Superior temporal gyrus (tissue), 1 donor: Measurements from ENCODE around the gene PARD6A.

Experiments used
- DNase-seq: peaks from one replicate; pipeline ENCODE4 v3.0.0-alpha.2; 2016; ENCODE audit errors: extremely low spot score

The PARD6A gene, protein sequence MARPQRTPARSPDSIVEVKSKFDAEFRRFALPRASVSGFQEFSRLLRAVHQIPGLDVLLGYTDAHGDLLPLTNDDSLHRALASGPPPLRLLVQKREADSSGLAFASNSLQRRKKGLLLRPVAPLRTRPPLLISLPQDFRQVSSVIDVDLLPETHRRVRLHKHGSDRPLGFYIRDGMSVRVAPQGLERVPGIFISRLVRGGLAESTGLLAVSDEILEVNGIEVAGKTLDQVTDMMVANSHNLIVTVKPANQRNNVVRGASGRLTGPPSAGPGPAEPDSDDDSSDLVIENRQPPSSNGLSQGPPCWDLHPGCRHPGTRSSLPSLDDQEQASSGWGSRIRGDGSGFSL

DNA sequence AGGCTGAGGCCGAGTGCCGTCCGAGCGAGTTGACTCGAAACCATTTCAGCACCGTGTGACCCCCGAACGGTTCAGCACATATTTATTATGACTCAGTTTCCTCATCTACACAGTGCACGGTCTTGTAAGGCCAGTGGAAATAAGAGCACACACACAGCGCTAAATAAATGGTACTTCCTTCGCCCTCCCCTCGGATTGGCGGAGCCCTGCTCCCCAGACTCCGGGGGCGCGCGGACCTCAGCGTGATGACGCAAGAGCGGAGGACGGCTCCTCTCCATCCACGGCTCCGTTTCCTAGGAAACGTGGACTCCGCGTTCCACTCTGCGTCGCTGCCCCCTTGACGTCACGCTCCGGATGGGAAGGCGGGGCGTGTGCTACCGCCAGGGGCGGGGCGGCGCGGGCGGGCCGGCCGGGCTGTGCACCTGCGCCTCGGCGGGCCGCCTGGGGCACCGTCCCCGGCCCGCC, at the start of gene PARD6A:
Gene PARD6A (plus strand): TSS at position 397 of the 465 bp plus-strand sequence. CDS start 79 bp downstream, outside the sequence.
- DNase-seq = peak; percentile 98

- DNase-seq = no peak
These were observed 47.0 kb upstream of the PARD6A start for GRCh38 chr16:67613808-67614207.

DNA sequence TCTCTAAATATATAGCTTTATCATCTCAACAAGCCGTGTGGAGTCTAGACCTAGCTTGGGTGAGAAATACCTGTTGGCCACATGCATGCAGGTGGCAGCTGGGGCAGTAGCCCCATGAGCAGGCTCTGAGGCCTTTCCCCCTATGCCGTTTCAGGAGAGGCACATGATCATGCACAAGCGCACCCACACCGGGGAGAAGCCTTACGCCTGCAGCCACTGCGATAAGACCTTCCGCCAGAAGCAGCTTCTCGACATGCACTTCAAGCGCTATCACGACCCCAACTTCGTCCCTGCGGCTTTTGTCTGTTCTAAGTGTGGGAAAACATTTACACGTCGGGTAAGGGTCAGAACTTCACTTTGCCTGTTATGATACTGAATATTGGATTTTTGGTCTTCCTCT, 32.5 kb upstream of the PARD6A start:
- DNase-seq = no peak

GRCh38 chr16:67632415-67633172, 28.2 kb upstream of the PARD6A start:
- DNase-seq = peak; percentile 73

GRCh38 chr16:67636713-67637112, 24.0 kb upstream of the PARD6A start:
- DNase-seq = peak; percentile 37

DNA sequence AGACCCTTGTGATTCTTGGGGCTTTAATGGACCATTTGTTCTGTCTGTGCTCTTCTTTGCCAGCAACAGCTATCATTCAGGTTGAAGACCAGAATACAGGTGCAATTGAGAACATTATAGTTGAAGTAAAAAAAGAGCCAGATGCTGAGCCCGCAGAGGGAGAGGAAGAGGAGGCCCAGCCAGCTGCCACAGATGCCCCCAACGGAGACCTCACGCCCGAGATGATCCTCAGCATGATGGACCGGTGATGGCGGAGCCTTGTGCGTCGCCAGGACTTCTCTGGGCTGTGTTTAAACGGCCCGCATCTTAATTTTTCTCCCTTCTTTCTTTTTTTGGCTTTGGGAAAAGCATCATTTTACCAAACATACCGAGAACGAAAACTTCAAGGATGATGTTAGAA, 23.1 kb upstream of the PARD6A start:
- DNase-seq = no peak

DNA sequence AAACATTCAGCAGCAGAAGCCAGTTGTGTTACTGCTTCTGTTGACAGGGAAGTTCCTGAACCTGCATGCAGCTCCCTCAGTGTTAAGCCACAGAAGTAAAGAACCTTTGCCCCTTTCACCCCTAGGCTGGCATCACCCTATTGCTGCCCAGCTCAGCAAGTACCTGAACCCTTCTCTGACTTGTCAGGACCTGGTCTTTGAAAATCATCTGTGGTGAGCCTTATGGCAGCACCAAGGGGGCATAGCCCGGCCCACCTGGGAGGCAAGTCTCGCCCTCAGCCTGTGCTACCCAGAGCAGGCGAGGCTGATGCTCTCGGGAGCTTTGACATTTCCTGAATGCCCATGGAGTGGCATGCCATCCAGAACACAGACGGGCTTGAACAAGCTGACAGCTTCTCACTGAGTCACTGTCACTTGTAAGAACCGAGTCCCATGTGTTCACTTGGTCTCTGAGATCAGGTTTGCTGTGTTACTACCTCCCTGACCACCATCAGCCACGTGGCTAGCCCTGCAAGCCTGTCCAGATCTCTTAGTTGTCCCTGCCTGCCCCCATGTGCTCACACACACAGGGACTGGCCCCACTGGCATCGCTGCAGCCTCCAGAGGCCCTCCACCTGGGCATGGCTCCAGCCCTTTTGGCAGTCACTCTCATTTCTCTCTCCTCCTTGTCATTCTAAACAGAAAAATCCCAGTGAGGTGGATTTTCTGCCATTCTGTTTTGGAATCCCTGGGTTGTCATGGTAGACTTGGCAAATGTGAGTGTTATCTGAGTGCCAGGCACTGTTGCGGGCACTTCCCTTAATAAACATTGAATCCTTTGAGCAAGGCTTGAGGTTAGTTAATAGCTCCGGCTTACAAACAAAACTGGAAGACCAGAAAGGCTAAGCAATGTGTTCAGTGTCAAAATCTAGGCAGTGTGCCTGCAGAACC, 18.7 kb upstream of the PARD6A start:
- DNase-seq = peak; percentile 69

DNA sequence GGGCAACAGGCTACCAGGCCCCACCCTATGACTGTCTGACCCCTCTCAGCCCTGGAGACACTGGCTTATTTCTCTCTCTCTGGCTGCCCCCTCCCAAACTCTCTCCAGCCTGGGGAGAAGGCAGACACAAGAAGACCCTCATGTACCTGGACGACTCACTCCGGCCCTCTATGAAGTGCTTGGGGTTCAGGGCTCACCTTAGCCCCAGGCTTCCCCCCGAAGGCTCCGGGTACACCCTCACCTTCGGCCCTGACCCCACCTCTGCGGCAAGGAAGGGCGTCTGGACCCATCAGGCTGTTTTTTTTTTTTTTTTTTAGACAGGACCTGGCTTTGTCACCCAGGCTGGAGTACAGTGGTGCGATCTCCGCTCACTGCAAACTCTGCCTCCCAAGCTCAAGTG, 16.7 kb upstream of the PARD6A start:
- no peak for DNase-seq

DNA sequence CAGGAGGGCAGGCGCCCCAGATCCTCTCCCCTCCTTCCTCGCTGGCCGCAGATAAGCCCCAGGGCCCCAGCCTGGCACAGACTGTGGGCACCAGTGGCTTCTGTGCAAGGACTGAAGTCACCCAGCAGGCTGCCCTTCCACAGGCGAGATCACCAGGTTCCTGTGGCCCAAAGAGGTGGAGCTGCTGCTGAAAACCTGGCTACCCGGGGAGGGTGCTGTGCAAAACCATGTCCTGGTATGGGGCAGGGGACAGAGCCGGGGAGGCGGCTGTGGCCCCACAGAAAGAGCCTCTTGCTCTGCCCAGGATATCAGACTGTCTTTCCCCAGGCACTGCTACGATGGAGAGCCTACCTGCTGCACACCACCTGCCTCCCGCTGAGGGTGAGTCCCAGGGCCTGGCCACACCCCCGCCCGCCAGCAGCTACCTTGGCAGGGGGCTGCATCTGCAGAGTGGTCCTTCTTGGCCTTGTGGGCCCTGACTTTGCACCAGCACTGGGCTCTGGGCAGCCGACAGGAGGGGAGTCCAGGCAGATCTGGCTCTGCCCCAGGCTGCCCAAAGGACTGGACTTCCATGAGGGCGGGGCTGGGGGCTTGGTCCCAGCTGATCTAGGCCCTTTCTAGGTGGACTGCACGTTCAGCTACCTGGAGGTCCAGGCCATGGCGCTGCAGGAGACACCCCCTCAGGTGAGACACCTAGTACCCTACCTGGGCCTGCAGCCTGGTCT, 15.2 kb upstream of the PARD6A start:
- DNase-seq = no peak

DNA sequence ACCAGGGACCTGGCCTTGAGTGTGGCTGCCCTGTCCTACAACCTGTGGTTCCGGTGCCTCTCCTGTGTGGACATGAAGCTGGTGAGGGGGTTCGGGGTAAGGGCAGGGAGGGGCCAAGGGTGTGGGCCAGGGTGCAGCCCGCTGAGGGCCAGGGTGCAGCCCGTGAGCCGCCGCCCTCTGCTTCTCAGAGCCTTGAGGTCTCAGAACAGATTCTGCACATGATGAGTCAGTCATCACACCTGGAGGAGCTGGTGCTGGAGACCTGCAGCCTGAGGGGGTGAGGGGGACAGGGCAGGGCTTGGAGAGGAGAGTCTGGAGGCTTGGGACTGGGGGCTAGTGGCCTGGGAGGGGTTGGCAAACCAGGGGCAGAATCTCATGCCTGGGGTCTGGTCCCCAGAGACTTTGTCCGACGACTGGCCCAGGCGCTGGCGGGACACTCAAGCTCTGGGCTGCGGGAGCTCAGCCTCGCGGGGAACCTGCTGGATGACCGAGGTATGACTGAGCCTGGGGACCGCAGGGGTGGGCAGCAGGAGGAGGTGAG, 13.6 kb upstream of the PARD6A start:
- DNase-seq = no peak

GRCh38 chr16:67647681-67648080, 13.1 kb upstream of the PARD6A start:
- DNase-seq = no peak

DNA sequence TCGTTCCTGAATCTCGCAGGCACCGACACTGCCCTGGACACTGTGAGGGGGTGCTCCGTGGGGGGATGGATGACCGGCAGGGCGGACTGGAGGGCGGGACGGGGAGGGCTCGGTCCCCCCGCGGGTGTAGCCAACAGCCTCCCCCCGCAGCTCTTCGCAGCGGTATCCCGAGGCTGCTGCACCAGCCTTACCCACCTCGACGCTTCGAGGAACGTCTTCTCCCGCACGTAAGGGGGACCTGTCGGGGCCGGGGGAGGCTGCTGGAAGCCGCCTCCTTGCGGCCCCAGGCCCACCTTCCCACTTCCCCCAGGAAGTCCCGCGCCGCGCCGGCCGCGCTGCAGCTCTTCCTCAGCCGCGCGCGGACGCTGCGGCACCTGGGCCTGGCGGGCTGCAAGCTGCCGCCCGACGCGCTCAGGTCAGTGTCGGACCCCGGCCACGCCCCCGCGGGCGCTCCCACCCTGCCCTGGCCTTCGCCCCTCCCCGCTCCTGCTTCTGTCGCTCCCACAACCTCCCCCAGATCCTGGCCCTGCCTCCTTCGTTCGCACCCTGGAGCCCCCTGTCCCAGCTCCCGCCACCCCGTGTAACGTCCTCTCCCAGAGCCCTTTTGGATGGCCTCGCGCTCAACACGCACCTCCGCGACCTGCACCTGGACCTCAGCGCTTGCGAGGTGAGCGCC, 12.5 kb upstream of the PARD6A start:
- DNase-seq = no peak

GRCh38 chr16:67648764-67649407, 11.9 kb upstream of the PARD6A start:
- DNase-seq = no peak

DNA sequence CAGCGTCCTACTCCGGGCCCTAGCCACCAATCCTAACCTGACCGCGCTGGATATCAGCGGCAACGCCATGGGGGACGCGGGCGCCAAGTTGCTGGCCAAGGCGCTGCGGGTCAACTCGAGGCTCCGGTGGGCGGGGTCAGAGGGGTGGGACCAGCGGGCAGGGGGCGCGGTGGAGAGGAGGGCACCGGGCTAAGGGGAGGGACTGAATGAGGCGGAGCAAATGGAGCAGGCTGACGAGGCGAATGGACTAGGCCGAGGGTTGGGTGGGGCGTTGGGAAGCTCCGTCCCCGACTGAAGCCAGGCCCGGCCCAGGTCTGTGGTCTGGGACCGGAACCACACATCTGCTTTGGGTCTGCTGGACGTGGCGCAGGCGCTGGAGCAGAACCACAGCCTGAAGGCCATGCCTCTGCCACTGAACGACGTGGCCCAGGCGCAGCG, 11.2 kb upstream of the PARD6A start:
- DNase-seq = no peak

GRCh38 chr16:67650023-67650422, 10.7 kb upstream of the PARD6A start:
- DNase-seq = no peak

DNA sequence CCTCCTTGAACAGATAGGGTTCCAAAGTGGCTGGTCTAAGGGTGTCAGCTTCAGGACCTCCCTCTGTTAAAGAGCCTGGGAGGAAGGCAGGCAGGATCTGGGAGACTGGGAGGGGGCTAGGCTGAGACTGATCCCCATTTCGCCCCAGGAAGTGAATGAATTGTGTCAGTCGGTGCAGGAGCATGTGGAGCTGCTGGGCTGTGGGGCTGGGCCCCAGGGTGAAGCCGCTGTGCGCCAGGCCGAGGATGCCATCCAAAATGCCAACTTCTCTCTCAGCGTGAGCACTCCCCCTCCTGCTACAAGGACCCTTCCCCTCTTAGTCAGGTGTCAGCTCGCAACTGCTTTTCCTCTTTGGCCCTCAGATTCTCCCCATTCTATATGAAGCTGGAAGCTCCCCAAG, 9.7 kb upstream of the PARD6A start:
- no peak for DNase-seq

DNA sequence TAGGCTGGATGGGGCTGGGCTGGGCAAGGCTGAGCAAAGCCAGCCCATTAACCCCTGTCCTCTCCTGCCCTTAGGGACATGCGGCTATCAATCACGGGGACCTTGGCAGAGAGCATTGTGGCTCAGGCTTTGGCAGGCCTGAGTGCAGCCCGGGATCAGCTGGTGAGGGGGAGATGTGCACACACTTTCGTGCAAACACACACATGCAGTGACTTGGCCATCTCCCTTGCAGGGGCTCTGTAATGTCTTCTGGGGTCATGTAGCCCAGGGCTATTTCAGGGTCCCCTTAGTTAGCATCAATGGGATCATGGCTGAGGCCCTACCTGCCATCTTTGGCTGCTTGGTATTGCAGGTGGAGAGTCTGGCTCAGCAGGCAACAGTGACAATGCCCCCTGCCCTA, 8.9 kb upstream of the PARD6A start:
- DNase-seq = no peak

- DNase-seq = no peak
These were observed 8.1 kb upstream of the PARD6A start for GRCh38 chr16:67652578-67653127.

- DNase-seq = no peak
These were observed 7.5 kb upstream of the PARD6A start for GRCh38 chr16:67653128-67653788.
